ENCODE measurements around the gene RPH3AL. TPM values are rescaled to one million over a fixed set of nuclear protein-coding genes. Genes with fewer than 3 reads are reported as not detected.

Gene RPH3AL
- total and polyA plus RNA-seq, 2 experiments from 2014 or later: 13.8 to 39.0 TPM

DNA sequence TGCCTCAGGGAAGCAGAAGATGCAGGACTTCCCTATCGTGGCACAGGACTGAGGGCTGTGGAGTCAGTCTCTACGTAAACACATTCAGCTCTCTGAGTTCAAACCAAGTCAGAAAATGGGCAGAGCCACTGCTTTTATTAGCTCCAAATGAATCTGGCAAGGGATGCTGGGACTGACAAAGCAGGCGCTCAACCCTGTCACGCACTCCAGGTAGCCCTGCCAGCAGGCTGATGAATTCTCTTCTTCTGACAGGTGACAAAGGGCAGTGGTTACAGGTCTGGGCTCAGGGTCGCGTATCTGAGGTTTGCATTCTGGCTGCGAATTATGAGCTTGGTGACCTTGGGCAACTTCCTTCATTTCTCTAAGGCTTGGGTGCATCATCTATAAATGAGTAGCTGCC is 9.4 kb downstream of the RPH3AL start:
- H3K36me3 ChIP-seq: no peaks in the 10 kb centered on the region
- TF ChIP-seq CTCF (IDR thresholded peaks at IDR 0.05; ENCODE audit: low read depth, low read length): no peak
- H3K27ac ChIP-seq: peak overlapping the region; percentile 84
- no peaks in the 10 kb centered on the region for H3K27me3 ChIP-seq
- H3K4me3 ChIP-seq: no peak overlapping the region
- H3K4me1 ChIP-seq (ENCODE audit: low read depth): peaks cover 24% of the 10 kb centered on the region
- DNase-seq (ENCODE audit: low read depth in 1 of 2, low spot score in 1 of 2): no peak
- no peaks in the 10 kb centered on the region for H3K9me3 ChIP-seq (ENCODE audit: low read depth)

DNA sequence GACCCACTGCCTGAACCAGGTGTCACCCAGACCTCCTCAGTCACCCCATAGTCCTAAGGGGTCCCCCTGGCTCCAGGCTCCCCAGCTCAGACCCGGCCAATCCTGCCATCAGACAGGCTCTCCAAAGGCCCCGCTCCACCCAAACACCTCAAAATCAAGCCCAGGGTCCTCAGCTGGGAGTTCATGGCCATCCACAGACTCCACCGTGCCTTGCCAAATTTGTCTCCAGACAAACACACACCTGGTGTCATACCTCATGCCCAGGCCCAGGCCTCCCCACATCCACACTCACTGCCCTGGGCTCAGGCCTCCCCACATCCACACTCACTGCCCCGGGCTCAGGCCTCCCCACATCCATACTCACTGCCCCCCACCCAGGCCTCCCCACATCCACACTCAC is 12.5 kb downstream of the RPH3AL start:
- no peaks in the 10 kb centered on the region for H3K27me3 ChIP-seq
- peaks cover 50% of the 10 kb centered on the region for H3K4me1 ChIP-seq (ENCODE audit: low read depth)
- H3K36me3 ChIP-seq: no peaks in the 10 kb centered on the region
- no peak overlapping the region for H3K4me3 ChIP-seq
- no peak for DNase-seq (ENCODE audit: low read depth in 1 of 2, low spot score in 1 of 2)
- no peaks in the 10 kb centered on the region for H3K9me3 ChIP-seq (ENCODE audit: low read depth)
- TF ChIP-seq CTCF (IDR thresholded peaks at IDR 0.05; ENCODE audit: low read depth, low read length): no peak
- no peak overlapping the region for H3K27ac ChIP-seq

- Histone ChIP-seq H3K27ac (no peak overlapping the region), H3K36me3 (no peaks in the 10 kb centered on the region), H3K4me1 (ENCODE audit: low read depth) (peaks cover 52% of the 10 kb centered on the region), H3K27me3 (no peaks in the 10 kb centered on the region), H3K4me3 (no peak overlapping the region), H3K9me3 (ENCODE audit: low read depth) (no peaks in the 10 kb centered on the region)
- DNase-seq (ENCODE audit: low read depth in 1 of 2, low spot score in 1 of 2): no peak
- no peak for TF ChIP-seq CTCF (IDR thresholded peaks at IDR 0.05; ENCODE audit: low read depth, low read length)
Observed at GRCh38 chr17:339193-340061, 13.2 kb downstream of the RPH3AL start.

GRCh38 chr17:338442-339192 is 14.0 kb downstream of the RPH3AL start:
- no peaks in the 10 kb centered on the region for H3K27me3 ChIP-seq
- no peak for TF ChIP-seq CTCF (IDR thresholded peaks at IDR 0.05; ENCODE audit: low read depth, low read length)
- peaks cover 60% of the 10 kb centered on the region for H3K4me1 ChIP-seq (ENCODE audit: low read depth)
- no peak overlapping the region for H3K4me3 ChIP-seq
- no peaks in the 10 kb centered on the region for H3K36me3 ChIP-seq
- no peak for DNase-seq (ENCODE audit: low read depth in 1 of 2, low spot score in 1 of 2)
- H3K9me3 ChIP-seq (ENCODE audit: low read depth): no peaks in the 10 kb centered on the region
- no peak overlapping the region for H3K27ac ChIP-seq

DNA sequence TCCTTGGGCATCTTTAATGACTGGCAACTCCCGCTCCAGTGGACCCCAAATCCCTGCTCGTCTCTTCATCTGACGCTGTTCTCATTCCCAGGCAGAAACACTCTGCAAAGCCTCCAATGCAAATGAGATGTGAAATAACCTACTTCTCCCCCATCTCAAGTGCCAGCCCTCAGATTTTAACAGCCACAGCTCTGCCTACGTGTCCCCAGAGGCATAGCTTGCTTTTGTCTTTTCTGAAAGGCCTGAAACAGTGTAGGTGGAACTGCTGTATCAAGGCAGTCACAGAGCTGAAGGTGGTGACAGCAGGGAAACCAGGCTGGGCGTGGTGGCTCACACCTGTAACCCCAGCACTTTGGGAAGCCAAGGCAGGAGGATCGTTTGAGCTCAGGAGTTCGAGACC is 14.7 kb downstream of the RPH3AL start:
- DNase-seq (ENCODE audit: low read depth in 1 of 2, low spot score in 1 of 2): no peak
- H3K36me3 ChIP-seq: no peaks in the 10 kb centered on the region
- H3K27ac ChIP-seq: peak overlapping the region; percentile 47
- H3K9me3 ChIP-seq (ENCODE audit: low read depth): no peaks in the 10 kb centered on the region
- H3K27me3 ChIP-seq: no peaks in the 10 kb centered on the region
- H3K4me3 ChIP-seq: no peak overlapping the region
- H3K4me1 ChIP-seq (ENCODE audit: low read depth): peaks cover 62% of the 10 kb centered on the region
- TF ChIP-seq CTCF (IDR thresholded peaks at IDR 0.05; ENCODE audit: low read depth, low read length): no peak
